Muscle of leg (tissue), 11 donors: ENCODE results near the gene SH3RF2. TPM values are rescaled to one million over a fixed set of nuclear protein-coding genes. Genes with fewer than 3 reads are reported as not detected.

Experiments
- DNase-seq: peaks from one replicate; pipeline ENCODE4 v3.0.0; 2013
- H3K27ac ChIP-seq: one replicate; pipeline ENCODE4 v1.5.1; 2013; ENCODE audit warnings: mild to moderate bottlenecking, low read length, control low read depth
- H3K27me3 ChIP-seq: one replicate; pipeline ENCODE4 v1.6.1; 2013; ENCODE audit warnings: low read length; ENCODE audit not compliant: control insufficient read depth, insufficient read depth
- H3K36me3 ChIP-seq: one replicate; pipeline ENCODE4 v1.6.1; 2013; ENCODE audit warnings: low read length; ENCODE audit not compliant: control insufficient read depth, insufficient read depth
- H3K4me1 ChIP-seq: one replicate; pipeline ENCODE4 v1.6.1; 2013; ENCODE audit warnings: low read length; ENCODE audit not compliant: control insufficient read depth, insufficient read depth
- H3K4me3 ChIP-seq: one replicate; pipeline ENCODE4 v1.5.1; 2013; ENCODE audit warnings: low read length, control low read depth
- H3K9me3 ChIP-seq: replicated peaks from 2 replicates; pipeline ENCODE4 v1.6.1; 2013; ENCODE audit warnings: low read depth, low read length; ENCODE audit not compliant: control insufficient read depth
- WGBS: methylation state at CpG from one replicate; pipeline ENCODE4 v1.1.5; 2013; ENCODE audit warnings: missing lambda C conversion rate; ENCODE audit not compliant: insufficient coverage; 5-methylcytosine and 5-hydroxymethylcytosine counted together
- polyA plus RNA-seq, 8 donors: library from polyadenylated mRNA; unstranded; fragments of 120-200 nt; gene quantifications; one replicate each; pipeline versions ENCODE4 v1.2.1 to v1.2.3, GENCODE V29; 2013; ENCODE audit warnings: inconsistent platforms in 1 of 8, low replicate concordance in 1 of 8; ENCODE audit not compliant: insufficient read length in 8 of 8, insufficient read depth in 1 of 8
- total RNA-seq: library from RNA; stranded (reverse); fragments of 120-200 nt; gene quantifications from one replicate; pipeline ENCODE4 v1.2.4, GENCODE V29; 2013

SH3RF2 gene
- total and polyA plus RNA-seq, 9 donors, result 3.8 to 12.9 (median 8.2) TPM

GRCh38 chr5:145920542-145921210 is 15.7 kb upstream of the SH3RF2 start:
- no peaks in the 10 kb centered on the region for H3K4me1 ChIP-seq
- peaks cover 2% of the 10 kb centered on the region for H3K27me3 ChIP-seq
- H3K4me3 ChIP-seq, result no peak overlapping the region
- no peaks in the 10 kb centered on the region for H3K9me3 ChIP-seq
- WGBS, result no CpG with 5 or more reads among the region's 1 CpG
- no peak overlapping the region for H3K27ac ChIP-seq
- no peak for DNase-seq
- no peaks in the 10 kb centered on the region for H3K36me3 ChIP-seq

GRCh38 chr5:145921211-145921610 is 15.2 kb upstream of the SH3RF2 start:
- H3K4me3 ChIP-seq, result no peak overlapping the region
- H3K36me3 ChIP-seq, result no peaks in the 10 kb centered on the region
- H3K27me3 ChIP-seq, result peaks cover 2% of the 10 kb centered on the region
- no peaks in the 10 kb centered on the region for H3K4me1 ChIP-seq
- no peak overlapping the region for H3K27ac ChIP-seq
- no peak for DNase-seq
- WGBS, result no CpG with 5 or more reads among the region's 2 CpGs
- no peaks in the 10 kb centered on the region for H3K9me3 ChIP-seq

GRCh38 chr5:145922059-145922458 is 14.3 kb upstream of the SH3RF2 start:
- Histone ChIP-seq H3K27me3 (peaks cover 2% of the 10 kb centered on the region), H3K4me3 (no peak overlapping the region), H3K9me3 (no peaks in the 10 kb centered on the region), H3K27ac (no peak overlapping the region), H3K4me1 (no peaks in the 10 kb centered on the region), H3K36me3 (no peaks in the 10 kb centered on the region)
- DNase-seq, result no peak
- 61% methylated on average over 1 of the region's 2 CpGs for WGBS

- DNase-seq, result no peak
- H3K27ac ChIP-seq, result no peak overlapping the region
- no CpG with 5 or more reads among the region's 3 CpGs for WGBS
- no peaks in the 10 kb centered on the region for H3K36me3 ChIP-seq
- no peak overlapping the region for H3K4me3 ChIP-seq
- no peaks in the 10 kb centered on the region for H3K9me3 ChIP-seq
- no peaks in the 10 kb centered on the region for H3K4me1 ChIP-seq
- peaks cover 2% of the 10 kb centered on the region for H3K27me3 ChIP-seq
Measured at GRCh38 chr5:145923405-145923804, 13.0 kb upstream of the SH3RF2 start.

- WGBS, result no CpG with 5 or more reads among the region's 1 CpG
- DNase-seq, result no peak
- H3K4me1 ChIP-seq, result no peaks in the 10 kb centered on the region
- no peaks in the 10 kb centered on the region for H3K27me3 ChIP-seq
- no peak overlapping the region for H3K27ac ChIP-seq
- H3K36me3 ChIP-seq, result no peaks in the 10 kb centered on the region
- no peaks in the 10 kb centered on the region for H3K9me3 ChIP-seq
- H3K4me3 ChIP-seq, result no peak overlapping the region
Measured at GRCh38 chr5:145924849-145925248, 11.5 kb upstream of the SH3RF2 start.

GRCh38 chr5:145925353-145925752 is 11.0 kb upstream of the SH3RF2 start:
- peak; percentile 30 for DNase-seq
- Histone ChIP-seq H3K4me3 (no peak overlapping the region), H3K4me1 (no peaks in the 10 kb centered on the region), H3K27me3 (no peaks in the 10 kb centered on the region), H3K36me3 (no peaks in the 10 kb centered on the region), H3K27ac (no peak overlapping the region), H3K9me3 (no peaks in the 10 kb centered on the region)
- no CpG with 5 or more reads among the region's 1 CpG for WGBS

GRCh38 chr5:145925803-145926202 is 10.6 kb upstream of the SH3RF2 start:
- H3K4me1 ChIP-seq, result no peaks in the 10 kb centered on the region
- no peaks in the 10 kb centered on the region for H3K27me3 ChIP-seq
- no peak for DNase-seq
- no peak overlapping the region for H3K4me3 ChIP-seq
- H3K27ac ChIP-seq, result no peak overlapping the region
- H3K36me3 ChIP-seq, result no peaks in the 10 kb centered on the region
- no peaks in the 10 kb centered on the region for H3K9me3 ChIP-seq

GRCh38 chr5:145931718-145932117 is 4.7 kb upstream of the SH3RF2 start:
- H3K27ac ChIP-seq, result no peak overlapping the region
- H3K9me3 ChIP-seq, result no peaks in the 10 kb centered on the region
- no peak overlapping the region for H3K4me3 ChIP-seq
- H3K4me1 ChIP-seq, result peaks cover 3% of the 10 kb centered on the region
- no peak for DNase-seq
- WGBS, result no CpG with 5 or more reads among the region's 2 CpGs
- H3K36me3 ChIP-seq, result no peaks in the 10 kb centered on the region
- H3K27me3 ChIP-seq, result peaks cover 5% of the 10 kb centered on the region

GRCh38 chr5:145934276-145934675 is 2.1 kb upstream of the SH3RF2 start:
- no peaks in the 10 kb centered on the region for H3K36me3 ChIP-seq
- DNase-seq, result no peak
- no peak overlapping the region for H3K4me3 ChIP-seq
- H3K27me3 ChIP-seq, result peaks cover 5% of the 10 kb centered on the region
- H3K27ac ChIP-seq, result no peak overlapping the region
- WGBS, result 90% methylated on average over 2 of the region's 5 CpGs
- no peaks in the 10 kb centered on the region for H3K9me3 ChIP-seq
- H3K4me1 ChIP-seq, result peaks cover 3% of the 10 kb centered on the region

GRCh38 chr5:145937432-145938250 is 1.3 kb downstream of the SH3RF2 start:
- Histone ChIP-seq H3K27me3 (peaks cover 5% of the 10 kb centered on the region), H3K4me1 (peaks cover 3% of the 10 kb centered on the region), H3K9me3 (no peaks in the 10 kb centered on the region), H3K27ac (no peak overlapping the region), H3K36me3 (no peaks in the 10 kb centered on the region), H3K4me3 (no peak overlapping the region)
- 68% methylated on average over 15 of the region's 23 CpGs for WGBS
- no peak for DNase-seq
